GM10248 (cell line): Measurements from ENCODE around the gene SLC66A1.

Experiments
- CTCF ChIA-PET: fragments of 300-600 bp; sonication (Branson Sonifier 250); formaldehyde crosslinking; extraction: SDS; loops from one replicate; lab custom pipeline; 2021; ENCODE audit warnings: antibody characterized with exemption; lab: Yijun Ruan, JAX
- POLR2A ChIA-PET: fragments of 350-650 bp; sonication (Branson Sonifier 250); formaldehyde crosslinking; extraction: SDS; loops from one replicate; lab custom pipeline; 2020; ENCODE audit warnings: antibody characterized with exemption; lab: Yijun Ruan, JAX
- DNase-seq: peaks from one replicate; pipeline ENCODE4 v3.0.0; 2012; ENCODE audit errors: extremely low spot score
- CTCF ChIP-seq: IDR thresholded peaks from 2 replicates; pipeline ENCODE4 v1.5.1; 2012; ENCODE audit warnings: mild to moderate bottlenecking, low read depth; ENCODE audit errors: extremely low read depth, missing control alignments, control extremely low read depth

SLC66A1 gene

GRCh38 chr1:19370453-19371170 is 58.5 kb downstream of the SLC66A1 start:
- no peak for DNase-seq
- no peak for TF ChIP-seq CTCF
- ChIA-PET CTCF (no interaction called here), POLR2A (no interaction called here)

DNA sequence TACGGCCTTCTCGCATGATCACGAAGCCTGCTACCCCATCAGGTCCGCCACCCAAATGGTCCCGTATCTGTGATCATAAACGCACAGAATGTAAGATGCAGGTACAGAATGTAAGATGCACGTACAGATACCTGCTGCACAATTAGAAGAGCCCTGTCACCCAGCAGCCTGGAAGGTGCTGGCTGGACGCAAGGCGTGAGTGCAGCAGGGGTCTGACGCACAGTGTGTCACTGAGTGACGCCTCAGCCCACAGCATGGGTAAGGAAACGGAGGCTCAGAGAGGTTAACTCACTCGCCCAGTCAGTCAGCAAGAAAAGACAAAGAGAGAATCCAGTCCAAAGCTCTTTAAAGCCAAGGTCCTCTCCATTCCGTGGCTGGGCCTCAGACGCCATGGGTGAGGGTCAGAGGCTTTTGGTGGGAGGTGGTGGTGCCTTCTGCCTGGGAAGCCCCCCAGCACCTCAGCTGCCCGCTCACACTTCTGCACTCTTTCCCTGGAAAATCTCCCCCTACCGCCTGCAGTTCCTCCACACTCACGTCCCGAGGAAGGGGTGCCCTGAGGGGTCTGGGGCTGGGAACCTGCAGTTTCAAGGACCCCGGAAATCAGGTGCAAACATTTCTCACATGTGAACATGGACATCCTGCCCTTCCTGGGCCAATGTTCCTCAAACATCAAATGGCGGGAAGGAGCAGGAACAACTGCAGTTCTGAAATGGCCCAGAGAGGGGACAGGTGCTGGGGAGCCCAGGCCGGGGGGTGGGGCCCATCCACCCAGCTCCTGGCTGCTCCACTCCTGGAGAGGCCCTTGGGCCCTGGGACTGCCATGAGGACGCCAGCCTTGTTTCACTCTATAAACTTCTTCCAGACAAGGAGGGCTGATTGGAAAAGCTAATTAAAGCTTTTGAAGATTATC is 59.4 kb downstream of the SLC66A1 start:
- ChIA-PET CTCF (interaction anchor here (1.2 to 1.5 kb wide), 2 partner anchors 8 to 28 kb away, joined by 3 to 5 read pairs; no protein-coding TSS in a partner anchor), POLR2A (no interaction called here)

DNA sequence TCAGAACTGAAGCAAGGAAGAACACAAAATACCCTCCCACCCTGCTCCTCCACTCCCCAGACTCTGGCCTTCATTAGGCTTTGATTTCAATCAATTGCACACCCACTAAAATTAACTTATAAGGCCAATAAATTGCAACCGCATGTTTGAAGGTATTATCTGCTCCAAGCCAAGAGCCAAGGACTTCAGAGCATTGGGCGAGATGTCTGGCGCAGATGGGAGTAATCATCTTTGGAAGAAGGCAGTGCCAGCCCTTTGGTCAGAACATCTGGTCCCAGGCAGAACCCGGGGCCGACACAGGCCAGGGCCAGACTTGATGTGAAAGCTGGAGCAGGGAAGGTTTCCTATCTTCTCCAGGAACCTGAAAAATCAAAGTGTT is 60.0 kb downstream of the SLC66A1 start:
- no peak for DNase-seq
- TF ChIP-seq CTCF, result no peak
- CTCF ChIA-PET, result interaction anchor here (0.8 to 1.5 kb wide), 3 partner anchors 9 to 29 kb away, joined by 3 to 5 read pairs (median 3); no protein-coding TSS in a partner anchor
- POLR2A ChIA-PET, result no interaction called here

More for the DNA sequence above, 59.4 kb downstream of the SLC66A1 start:
- no peak for TF ChIP-seq CTCF
- no peak for DNase-seq

DNA sequence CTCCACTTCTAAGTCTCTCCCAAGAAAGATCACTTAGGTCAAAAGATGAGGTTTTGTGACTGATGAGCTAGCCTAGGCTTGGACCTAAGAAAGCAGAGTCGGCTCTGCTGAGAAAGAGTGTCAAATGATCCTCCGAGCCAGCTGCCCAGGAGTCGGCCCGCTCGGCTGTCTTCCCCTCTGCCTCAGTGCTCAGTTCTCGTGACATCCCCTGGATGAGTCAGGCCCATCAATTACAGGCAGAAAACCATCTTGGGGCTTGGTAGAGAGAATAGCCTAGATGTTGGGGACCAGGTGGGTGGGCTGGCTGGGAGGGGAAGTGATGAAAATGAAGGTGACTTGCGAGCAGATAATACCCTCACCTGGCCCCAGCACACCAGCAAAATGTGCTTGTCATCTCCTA is 60.5 kb downstream of the SLC66A1 start:
- CTCF ChIA-PET, result interaction anchor here (0.8 to 1.5 kb wide), 3 partner anchors 9 to 29 kb away, joined by 3 to 5 read pairs (median 3); no protein-coding TSS in a partner anchor
- no peak for TF ChIP-seq CTCF
- POLR2A ChIA-PET, result no interaction called here
- DNase-seq, result no peak

GRCh38 chr1:19373211-19374082 is 61.3 kb downstream of the SLC66A1 start:
- no peak for DNase-seq
- POLR2A ChIA-PET, result no interaction called here
- CTCF ChIA-PET, result interaction anchor here (0.6 to 2.6 kb wide), 10 partner anchors 9 to 209 kb away, joined by 3 to 14 read pairs (median 4); no protein-coding TSS in a partner anchor
- TF ChIP-seq CTCF, result no peak
